B cell (primary cell): Measurements from ENCODE around the gene APOBEC3H.

Experiments used
- EZH2 ChIP-seq: IDR thresholded peaks from 2 replicates; pipeline ENCODE4 v1.6.1; 2012; ENCODE audit warnings: borderline replicate concordance, low read depth, mild to moderate bottlenecking, moderate library complexity, low read length; ENCODE audit not compliant: insufficient read depth, poor library complexity, severe bottlenecking
- TF ChIP-seq, protein P1 (sequence below): fragments of 200-600 bp; IDR thresholded peaks from one replicate; pipeline ENCODE4 v1.8.0; 2022; ENCODE audit warnings: antibody characterized with exemption, mild to moderate bottlenecking

DNA sequence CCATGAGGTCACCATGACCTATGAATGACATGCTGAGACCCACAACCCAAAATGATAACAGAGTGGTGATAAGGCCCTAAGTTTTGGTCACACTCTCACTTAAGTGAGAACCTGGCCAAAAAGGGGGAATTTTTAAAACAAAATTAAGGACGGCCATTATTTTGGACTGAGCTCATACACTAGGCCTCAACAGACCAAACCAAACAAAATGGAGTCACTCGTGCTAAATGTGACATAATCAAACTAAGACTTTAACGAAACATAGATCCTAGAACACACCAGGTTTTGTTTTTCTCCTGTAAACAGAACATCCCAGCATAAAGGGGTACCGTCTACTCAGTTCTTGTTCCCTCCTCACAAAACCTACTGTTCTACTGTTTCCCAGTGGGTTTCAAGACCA is 11.4 kb downstream of the APOBEC3H start:
- TF ChIP-seq, protein P1, sequence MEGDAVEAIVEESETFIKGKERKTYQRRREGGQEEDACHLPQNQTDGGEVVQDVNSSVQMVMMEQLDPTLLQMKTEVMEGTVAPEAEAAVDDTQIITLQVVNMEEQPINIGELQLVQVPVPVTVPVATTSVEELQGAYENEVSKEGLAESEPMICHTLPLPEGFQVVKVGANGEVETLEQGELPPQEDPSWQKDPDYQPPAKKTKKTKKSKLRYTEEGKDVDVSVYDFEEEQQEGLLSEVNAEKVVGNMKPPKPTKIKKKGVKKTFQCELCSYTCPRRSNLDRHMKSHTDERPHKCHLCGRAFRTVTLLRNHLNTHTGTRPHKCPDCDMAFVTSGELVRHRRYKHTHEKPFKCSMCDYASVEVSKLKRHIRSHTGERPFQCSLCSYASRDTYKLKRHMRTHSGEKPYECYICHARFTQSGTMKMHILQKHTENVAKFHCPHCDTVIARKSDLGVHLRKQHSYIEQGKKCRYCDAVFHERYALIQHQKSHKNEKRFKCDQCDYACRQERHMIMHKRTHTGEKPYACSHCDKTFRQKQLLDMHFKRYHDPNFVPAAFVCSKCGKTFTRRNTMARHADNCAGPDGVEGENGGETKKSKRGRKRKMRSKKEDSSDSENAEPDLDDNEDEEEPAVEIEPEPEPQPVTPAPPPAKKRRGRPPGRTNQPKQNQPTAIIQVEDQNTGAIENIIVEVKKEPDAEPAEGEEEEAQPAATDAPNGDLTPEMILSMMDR = no peak
- TF ChIP-seq EZH2 = no peak
